Endothelial cell of umbilical vein (primary cell): ENCODE measurements around the gene PFKP. TPM values are rescaled to one million over a fixed set of nuclear protein-coding genes. Genes with fewer than 3 reads are reported as not detected.

Source experiments
- BruUV-seq: library from RNA; stranded (reverse); fragments of 400-500 nt; replicated peaks from 2 replicates; lab custom pipeline; 2021; lab: Mats Ljungman, UMichigan
- CTCF ChIA-PET: fragments of 300-600, 350-600 bp; sonication (Branson Sonifier 250); formaldehyde crosslinking; loops from one replicate; lab custom pipeline; 2021; ENCODE audit warnings: antibody characterized with exemption, inconsistent platforms; lab: Charles Lee
- POLR2A ChIA-PET: fragments of 300-600, 350-600 bp; sonication (Branson Sonifier 250); formaldehyde crosslinking; loops from one replicate; lab custom pipeline; 2021; ENCODE audit warnings: antibody characterized with exemption, inconsistent platforms; lab: Charles Lee
- DNase-seq: peaks from one replicate; pipeline ENCODE4 v3.0.0-alpha.2; 2011; ENCODE audit warnings: low read depth, low spot score
- FAIRE-seq: peaks from 2 replicates; lab custom pipeline; 2011; peaks lifted over from hg19 to GRCh38; lab: Jason Lieb, UNC
- H2AFZ ChIP-seq: 2 replicates; pipeline ENCODE4 v1.6.0; 2012; ENCODE audit warnings: low read depth, low read length, control low read depth, inconsistent platforms
- H3K27ac ChIP-seq: 2 replicates; pipeline ENCODE4 v1.5.1; 2011; ENCODE audit warnings: low read depth, mild to moderate bottlenecking, control low read depth, low read length, moderate library complexity; ENCODE audit not compliant: insufficient read depth
- H3K27me3 ChIP-seq, 2 experiments: 2 replicates each; pipeline versions ENCODE4 v1.6.0 to v1.6.1; 2011; ENCODE audit warnings: low read length in 2 of 2, mixed read lengths in 1 of 2; ENCODE audit not compliant: control insufficient read depth in 2 of 2, insufficient read depth in 2 of 2
- H3K36me3 ChIP-seq, 2 experiments: 2 replicates in 1 of 2; 3 replicates in 1 of 2; pipeline ENCODE4 v1.5.1; 2011; ENCODE audit warnings: low read length in 2 of 2, mild to moderate bottlenecking in 1 of 2, moderate library complexity in 1 of 2; ENCODE audit not compliant: control insufficient read depth in 2 of 2, insufficient read depth in 2 of 2; ENCODE audit errors: extremely low read depth in 1 of 2
- H3K4me1 ChIP-seq: 3 replicates; pipeline ENCODE4 v1.5.1; 2011; ENCODE audit warnings: mild to moderate bottlenecking, low read length; ENCODE audit not compliant: control insufficient read depth, insufficient read depth; ENCODE audit errors: extremely low read depth
- H3K4me2 ChIP-seq: 2 replicates; pipeline ENCODE4 v1.6.1; 2011; ENCODE audit warnings: low read length, control low read depth, mixed read lengths; ENCODE audit not compliant: insufficient read depth
- H3K4me3 ChIP-seq, 3 experiments: fragments of 200-600 bp in 1 of 3; sonication (generic), shearing (Covaris generic) in 1 of 3; replicated peaks in 1 of 3; 2 replicates each; pipeline ENCODE4 v1.5.1; 2011 to 2016; ENCODE audit warnings: control low read depth in 3 of 3, low read length in 3 of 3, mild to moderate bottlenecking in 2 of 3, inconsistent platforms in 1 of 3, low read depth in 1 of 3, moderate library complexity in 1 of 3; ENCODE audit not compliant: insufficient read depth in 1 of 3
- H3K79me2 ChIP-seq: 2 replicates; pipeline ENCODE4 v1.6.0; 2012; ENCODE audit warnings: low read length, inconsistent platforms; ENCODE audit not compliant: control insufficient read depth, insufficient read depth
- H3K9ac ChIP-seq: replicated peaks from 2 replicates; pipeline ENCODE3; 2011; ENCODE audit warnings: low read length, control low read depth; ENCODE audit not compliant: insufficient read depth; ENCODE audit errors: extremely low read depth
- H3K9me1 ChIP-seq: replicated peaks from 3 replicates; pipeline ENCODE4 v1.6.0; 2011; ENCODE audit warnings: mild to moderate bottlenecking, low read length; ENCODE audit not compliant: control insufficient read depth, insufficient read depth; ENCODE audit errors: extremely low read depth
- H3K9me3 ChIP-seq: replicated peaks from 2 replicates; pipeline ENCODE4 v1.5.1; 2012; ENCODE audit warnings: low read length, inconsistent platforms; ENCODE audit not compliant: control insufficient read depth, insufficient read depth
- H4K20me1 ChIP-seq: replicated peaks from 2 replicates; pipeline ENCODE3; 2011; ENCODE audit warnings: mild to moderate bottlenecking, low read length; ENCODE audit not compliant: control insufficient read depth, insufficient read depth; ENCODE audit errors: extremely low read depth
- EZH2 ChIP-seq: IDR thresholded peaks from 2 replicates; pipeline ENCODE4 v1.6.1; 2012; ENCODE audit warnings: borderline replicate concordance, low read depth, mild to moderate bottlenecking, moderate library complexity, low read length, inconsistent platforms; ENCODE audit not compliant: severe bottlenecking
- FOS ChIP-seq: IDR thresholded peaks from 2 replicates; pipeline ENCODE4 v1.6.1; 2011; ENCODE audit warnings: mild to moderate bottlenecking, low read length, moderate library complexity, borderline replicate concordance; ENCODE audit not compliant: insufficient read depth
- GATA2 ChIP-seq: IDR thresholded peaks from 2 replicates; pipeline ENCODE4 v1.7.0; 2011; ENCODE audit warnings: low read depth, mild to moderate bottlenecking, moderate library complexity, mixed read lengths, low read length; ENCODE audit not compliant: insufficient read length, insufficient read depth
- MYC ChIP-seq: IDR thresholded peaks from one replicate; pipeline ENCODE4 v1.6.1; 2011; ENCODE audit warnings: mild to moderate bottlenecking, low read depth, low read length
- POLR2A ChIP-seq: IDR thresholded peaks from 2 replicates; pipeline ENCODE4 v1.6.1; 2012; ENCODE audit warnings: low read depth, mild to moderate bottlenecking, control low read depth, low read length
- POLR2AphosphoS5 ChIP-seq: IDR thresholded peaks from 2 replicates; pipeline ENCODE4 v1.6.1; 2012; ENCODE audit warnings: low read depth, mild to moderate bottlenecking, control low read depth, low read length, moderate library complexity; ENCODE audit not compliant: insufficient read depth
- dilution Hi-C: fragments of 300-500 bp; cut with MboI; formaldehyde crosslinking; loops from one replicate; pipeline ENCODE4 v1.15.0; 2019; ENCODE audit warnings: low sequenced_read_pairs; ENCODE audit not compliant: extremely low pct_ligation_motif_present
- intact Hi-C: fragments of 100-400 bp; cut with micrococcal nuclease; formaldehyde crosslinking; loops from one replicate; pipeline ENCODE4 v1.10.0; 2022
- polyA plus RNA-seq, 4 experiments: library from polyadenylated mRNA; depleted of rRNA in 3 of 4; stranded (reverse) in 3 of 4; unstranded in 1 of 4; fragments of >200 nt; gene quantifications; 2 replicates each; pipeline versions ENCODE4 v1.2.1 to v1.2.3, GENCODE V29; 2011 to 2012; ENCODE audit warnings: missing spikeins in 1 of 4
- total RNA-seq: library from RNA; stranded (reverse); gene quantifications from 2 replicates; pipeline ENCODE4 v1.2.3, GENCODE V29; 2021

The PFKP gene
- total and polyA plus RNA-seq, 2 donors (not counting 3 experiments of a cell fraction or from before 2014, with no cell fraction given) = 185 to 359 TPM

DNA sequence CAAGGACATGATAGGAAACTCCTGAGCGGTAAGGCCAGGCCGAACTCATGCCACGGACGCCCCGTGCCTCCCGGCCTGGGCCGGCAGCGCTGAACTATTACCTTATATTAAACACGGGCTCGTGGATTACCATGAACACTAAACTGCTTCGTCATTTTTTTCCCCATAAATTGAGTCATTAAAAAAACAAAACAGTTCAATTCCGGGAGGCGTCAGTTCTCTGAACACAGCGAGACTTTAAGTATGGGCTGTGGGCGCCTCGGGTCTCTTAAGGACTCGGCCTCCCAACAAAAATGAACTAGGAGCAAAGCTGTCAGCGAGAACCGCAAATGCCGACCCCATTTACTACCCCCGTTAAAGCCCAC is 104.7 kb downstream of the PFKP start:
- Histone ChIP-seq H3K9me1 (no peaks in the 10 kb centered on the region), H3K9me3 (no peaks in the 10 kb centered on the region), H3K9ac (peak overlapping the region; percentile 92), H2AFZ (no peak overlapping the region), H3K27me3 (peaks cover 11 to 16% of the 10 kb centered on the region in 2 experiments), H3K4me2 (peak overlapping the region; percentile 95), H3K79me2 (peaks cover 41% of the 10 kb centered on the region), H3K4me3 (peak overlapping the region; percentile 61 to 93 (median 67)), H3K4me1 (peaks cover 8% of the 10 kb centered on the region), H4K20me1 (no peaks in the 10 kb centered on the region), H3K36me3 (peaks cover 8 to 17% of the 10 kb centered on the region in 2 experiments), H3K27ac (peak overlapping the region; percentile 85)
- BruUV-seq = no TSS peak
- FAIRE-seq (peak; percentile 73), DNase-seq (peak; percentile 86)
- intact Hi-C loops = no loop called here
- dilution Hi-C loops = no loop called here
- ChIA-PET CTCF (interaction anchor here (0.7 to 1.0 kb wide), 4 partner anchors 8 to 69 kb away, joined by 3 read pairs; no protein-coding TSS in a partner anchor), POLR2A (interaction anchor here (0.8 to 1.8 kb wide), 4 partner anchors 8 to 101 kb away, joined by 4 to 5 read pairs (median 5); no protein-coding TSS in a partner anchor)
- TF ChIP-seq FOS = peak; percentile 63
- no peak for TF ChIP-seq POLR2A
- no peak for TF ChIP-seq POLR2AphosphoS5

DNA sequence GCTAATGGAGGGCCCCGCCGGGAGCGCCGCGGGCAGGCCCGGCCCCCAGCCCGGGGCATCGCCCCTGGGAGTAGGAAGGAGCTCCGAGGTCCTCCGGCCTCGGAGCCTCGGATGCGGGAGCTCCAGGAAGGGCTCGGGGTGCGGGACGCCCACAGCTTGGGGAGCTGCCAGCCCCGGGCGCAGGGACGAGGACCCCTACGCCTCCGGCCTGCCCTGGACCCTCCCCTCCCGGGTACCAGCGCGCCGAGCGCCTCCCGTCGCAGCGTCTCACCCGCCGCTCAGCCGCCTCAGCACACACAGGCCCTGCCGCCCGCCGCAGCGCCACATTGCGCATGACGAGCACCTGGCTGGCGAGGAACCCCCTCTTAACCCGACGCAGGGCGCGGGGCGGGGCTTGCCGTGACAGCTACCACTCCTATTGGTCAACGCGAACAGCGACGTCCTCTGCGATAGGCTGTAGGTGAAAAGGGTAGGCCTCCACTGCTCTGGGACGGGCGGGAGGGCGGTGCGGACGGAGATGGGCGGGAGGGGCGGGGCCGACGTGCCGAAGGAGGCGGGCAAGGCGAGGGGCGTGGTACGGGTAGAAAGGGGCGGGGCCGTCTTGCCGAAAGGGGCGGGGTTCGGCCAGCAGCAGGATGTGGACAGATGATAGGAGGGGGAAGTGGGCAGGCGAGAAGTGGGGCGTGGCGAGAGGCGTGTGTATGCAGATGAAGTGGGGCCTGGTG is 105.3 kb downstream of the PFKP start, which contains the start of gene PITRM1:
Gene PITRM1 (minus strand): TSS at position 337 of the 725 bp plus-strand sequence. CDS start 10 bp downstream, at position 327.
- ChIA-PET CTCF (interaction anchor here (0.7 to 1.0 kb wide), 4 partner anchors 8 to 70 kb away, joined by 3 read pairs; no protein-coding TSS in a partner anchor), POLR2A (interaction anchor here (0.6 to 1.8 kb wide), 6 partner anchors 8 to 311 kb away, joined by 3 to 5 read pairs (median 4); no protein-coding TSS in a partner anchor)
- Histone ChIP-seq H3K4me1 (peaks cover 8% of the 10 kb centered on the region), H3K4me2 (peak within 1 kb of the TSS; percentile 95), H3K36me3 (peaks cover 4 to 14% of the 10 kb centered on the region in 2 experiments), H2AFZ (peak within 1 kb of the TSS; percentile 18), H3K79me2 (peaks cover 38% of the 10 kb centered on the region), H3K9me3 (no peaks in the 10 kb centered on the region), H3K27ac (peak within 1 kb of the TSS; percentile 85), H3K27me3 (peaks cover 11 to 16% of the 10 kb centered on the region in 2 experiments), H3K4me3 (peak within 1 kb of the TSS; percentile 61 to 93 (median 67)), H3K9ac (peak within 1 kb of the TSS; percentile 92), H3K9me1 (no peaks in the 10 kb centered on the region), H4K20me1 (no peaks in the 10 kb centered on the region)
- dilution Hi-C loops = no loop called here
- DNase-seq (peak; percentile 99), FAIRE-seq (peak; percentile 91)
- intact Hi-C loops = no loop called here
- TF ChIP-seq POLR2A (peak; percentile 99), GATA2 (no peak), MYC (peak; percentile 21), EZH2 (no peak), POLR2AphosphoS5 (peak; percentile 99)
- TSS peak; percentile 95 for BruUV-seq
